A549 treated with Hydrocortisone at 1 μM for 4 hours (cell line): ENCODE data around the gene BAG5. TPM values are rescaled to one million over a fixed set of nuclear protein-coding genes. Genes with fewer than 3 reads are reported as not detected.

ENCODE experiments used
- total RNA-seq: library from RNA; stranded (reverse); fragments of 200-300 nt; extraction: Qiagen RNA extraction; gene quantifications from 5 replicates; pipeline ENCODE4 v1.2.3, GENCODE V29; 2022

BAG5 gene
- 21.8 to 28.0 TPM (median 23.5 TPM) in 5 replicates for total RNA-seq

GRCh38 chr14:103562429-103563225 lies at the start of gene BAG5, which contains the start of gene COA8:
TSS of gene BAG5 (minus strand) at chr14:103562657. CDS start at chr14:103561164, 1,493 bp downstream.
TSS of gene COA8 (plus strand) at chr14:103562960. CDS start at chr14:103563002, 42 bp downstream.

GRCh38 chr14:103528587-103529382 lies 33.7 kb downstream of the BAG5 start, which contains the start of gene TRMT61A:
TSS of gene TRMT61A (plus strand) at chr14:103529196. CDS start at chr14:103529979, 783 bp downstream.

GRCh38 chr14:103522649-103523574 lies 39.5 kb downstream of the BAG5 start, which contains the start of gene CKB:
TSS of gene CKB (minus strand) at chr14:103522830. CDS start at chr14:103522493, 337 bp downstream.

Other genes starting within 250 kb of the BAG5 start
- 192 to 280 TPM (median 262 TPM) in 5 replicates for gene EIF5, start 228.4 kb downstream of the BAG5 start, total RNA-seq
- 52.4 to 62.6 TPM (median 53.7 TPM) in 5 replicates for gene MARK3, start 177.2 kb downstream of the BAG5 start, total RNA-seq
- gene CKB, start 39.8 kb downstream of the BAG5 start, total RNA-seq: 123 to 162 TPM (median 147 TPM) in 5 replicates
- gene TRMT61A, start 33.5 kb downstream of the BAG5 start, total RNA-seq: 19.1 to 28.0 TPM (median 25.1 TPM) in 5 replicates
- gene COA8, start 303 bp upstream of the BAG5 start, total RNA-seq: 45.6 to 64.1 TPM (median 53.5 TPM) in 5 replicates
- 89.2 to 113 TPM (median 100 TPM) in 5 replicates for gene KLC1, start 66.6 kb upstream of the BAG5 start, total RNA-seq
- 26.1 to 33.7 TPM (median 28.0 TPM) in 5 replicates for gene XRCC3, start 152.8 kb upstream of the BAG5 start, total RNA-seq
- 35.8 to 45.2 TPM (median 40.1 TPM) in 5 replicates for gene ZFYVE21, start 153.2 kb upstream of the BAG5 start, total RNA-seq